Right renal cortex interstitium (tissue), 3 donors: ENCODE measurements around the gene IRF4. TPM values are rescaled to one million over a fixed set of nuclear protein-coding genes. Genes with fewer than 3 reads are reported as not detected.

Experiments used
- DNase-seq, 3 donors: peaks; one replicate each; pipeline ENCODE4 v3.0.0-alpha.2; 2013; ENCODE audit warnings: low read depth in 3 of 3, low spot score in 2 of 3
- polyA plus RNA-seq, 3 donors: library from polyadenylated mRNA; unstranded; fragments of 120-200 nt; gene quantifications; one replicate each; pipeline ENCODE4 v1.2.1, GENCODE V29; 2013; ENCODE audit not compliant: insufficient read length in 3 of 3

The IRF4 gene
- polyA plus RNA-seq, 3 donors: 0.11 to 0.18 (median 0.15) TPM

DNA sequence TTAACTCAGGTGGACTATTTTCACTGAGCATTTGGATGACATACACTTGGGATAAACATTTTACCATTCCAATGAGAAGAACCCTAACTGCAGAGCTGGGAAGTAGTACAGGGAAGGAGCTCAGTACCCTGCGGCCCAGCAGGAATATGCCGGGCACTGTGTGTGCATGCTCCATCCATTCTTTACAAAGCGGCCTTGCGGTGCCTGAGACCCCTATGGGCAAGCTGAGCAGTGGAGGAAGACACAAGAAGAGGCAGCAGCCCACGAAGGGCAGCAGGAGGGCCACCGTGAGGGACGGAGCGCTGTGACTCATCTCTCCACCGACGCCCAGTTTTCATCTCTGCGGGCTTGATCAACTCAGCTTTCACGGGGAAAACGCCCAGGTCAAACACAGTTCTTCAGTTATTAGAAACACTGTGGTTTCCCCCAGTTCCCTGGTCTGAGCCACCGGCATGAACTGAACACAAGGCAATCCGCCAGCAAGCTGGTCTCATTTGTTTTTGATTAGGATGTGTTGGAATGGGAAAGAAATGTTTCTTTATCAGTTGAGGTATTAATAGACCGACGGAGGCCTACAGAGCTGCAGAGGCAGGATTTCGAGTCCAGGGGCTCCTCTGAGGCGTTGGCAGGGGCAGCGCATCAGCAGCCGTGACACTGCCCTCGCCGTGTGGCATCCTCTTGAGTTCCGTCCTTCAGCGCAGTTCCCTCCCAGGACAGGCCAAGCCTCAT is 44.9 kb downstream of the IRF4 start:
- no peak for DNase-seq

DNA sequence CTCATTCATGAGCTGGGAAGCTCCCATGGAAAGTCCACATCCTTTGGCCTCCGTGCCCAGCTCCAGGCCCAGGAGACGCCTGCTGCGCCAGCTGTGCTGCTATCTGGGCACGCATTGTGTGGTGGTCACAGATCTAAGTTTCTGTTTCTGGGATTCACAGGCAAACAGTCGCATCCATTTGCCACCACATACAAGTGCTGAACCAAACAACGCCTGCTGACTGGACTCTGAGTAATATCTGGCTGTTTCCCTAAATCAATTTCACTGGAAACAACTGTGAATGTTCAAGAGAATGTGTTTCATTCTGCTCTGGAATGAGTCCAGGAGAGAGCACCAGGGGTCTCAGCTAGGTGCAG is 45.5 kb downstream of the IRF4 start:
- DNase-seq: no peak

- DNase-seq: no peak
Measured at GRCh38 chr6:438634-439170, 47.1 kb downstream of the IRF4 start.

- no peak for DNase-seq
Measured at GRCh38 chr6:439641-440167, 48.2 kb downstream of the IRF4 start.

- DNase-seq: no peak
Measured at GRCh38 chr6:441126-441920, 49.8 kb downstream of the IRF4 start.

DNA sequence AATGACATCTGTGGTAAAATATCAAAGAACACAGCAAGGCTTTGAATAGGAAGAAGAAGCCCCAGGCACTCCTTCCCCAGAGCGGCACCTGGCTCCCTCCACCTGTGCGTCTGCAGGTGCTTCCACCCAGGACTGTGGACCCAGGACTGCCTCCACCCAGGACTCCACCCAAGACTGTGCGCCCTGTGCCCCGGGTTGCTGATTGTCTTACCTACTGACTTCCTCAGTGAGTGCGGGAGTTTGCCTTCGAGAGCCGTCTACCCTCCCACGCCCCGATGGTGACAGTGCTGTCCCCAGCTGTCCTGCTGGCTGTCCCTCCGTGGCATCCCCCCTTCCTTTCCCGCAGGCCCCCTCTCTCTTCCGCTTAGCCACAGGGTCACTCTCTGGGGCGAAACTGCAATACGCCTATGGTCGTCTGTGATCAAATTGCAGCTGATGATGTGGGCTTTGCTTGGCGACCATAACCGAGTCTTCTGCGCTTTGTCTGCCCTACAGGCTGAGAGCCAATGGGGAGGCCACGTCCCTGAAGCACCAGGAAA is 52.1 kb downstream of the IRF4 start:
- no peak for DNase-seq

DNA sequence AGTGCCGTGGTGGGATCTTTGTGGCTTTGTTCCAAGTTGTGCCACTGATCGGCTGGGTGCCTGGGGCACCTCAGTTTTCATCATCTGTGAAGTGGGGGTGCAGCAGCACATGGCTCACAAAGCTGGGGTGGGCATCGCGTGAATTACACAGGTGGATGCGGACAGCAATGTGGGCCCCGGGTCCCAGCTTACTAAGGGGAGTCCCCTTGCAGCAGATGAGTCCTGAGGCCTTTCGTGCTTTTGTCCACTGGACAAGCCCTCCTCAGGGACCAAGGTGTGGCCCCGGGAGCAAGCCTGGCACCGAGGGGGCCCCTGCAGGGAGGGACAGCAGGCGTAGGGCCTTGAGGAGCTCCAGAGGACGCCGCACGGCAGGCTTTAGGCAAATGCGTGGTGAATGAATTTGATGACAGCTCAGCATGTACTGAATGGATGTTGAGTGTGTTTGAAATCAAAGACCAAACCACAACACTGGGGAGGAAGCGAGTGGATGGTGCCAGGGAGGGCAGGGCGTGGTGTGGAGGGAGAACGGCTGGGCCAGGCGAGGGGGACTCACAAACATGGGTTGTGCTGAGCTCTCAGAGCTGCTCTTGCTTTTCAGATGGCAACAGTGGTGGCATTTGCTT is 53.2 kb downstream of the IRF4 start:
- no peak for DNase-seq

DNA sequence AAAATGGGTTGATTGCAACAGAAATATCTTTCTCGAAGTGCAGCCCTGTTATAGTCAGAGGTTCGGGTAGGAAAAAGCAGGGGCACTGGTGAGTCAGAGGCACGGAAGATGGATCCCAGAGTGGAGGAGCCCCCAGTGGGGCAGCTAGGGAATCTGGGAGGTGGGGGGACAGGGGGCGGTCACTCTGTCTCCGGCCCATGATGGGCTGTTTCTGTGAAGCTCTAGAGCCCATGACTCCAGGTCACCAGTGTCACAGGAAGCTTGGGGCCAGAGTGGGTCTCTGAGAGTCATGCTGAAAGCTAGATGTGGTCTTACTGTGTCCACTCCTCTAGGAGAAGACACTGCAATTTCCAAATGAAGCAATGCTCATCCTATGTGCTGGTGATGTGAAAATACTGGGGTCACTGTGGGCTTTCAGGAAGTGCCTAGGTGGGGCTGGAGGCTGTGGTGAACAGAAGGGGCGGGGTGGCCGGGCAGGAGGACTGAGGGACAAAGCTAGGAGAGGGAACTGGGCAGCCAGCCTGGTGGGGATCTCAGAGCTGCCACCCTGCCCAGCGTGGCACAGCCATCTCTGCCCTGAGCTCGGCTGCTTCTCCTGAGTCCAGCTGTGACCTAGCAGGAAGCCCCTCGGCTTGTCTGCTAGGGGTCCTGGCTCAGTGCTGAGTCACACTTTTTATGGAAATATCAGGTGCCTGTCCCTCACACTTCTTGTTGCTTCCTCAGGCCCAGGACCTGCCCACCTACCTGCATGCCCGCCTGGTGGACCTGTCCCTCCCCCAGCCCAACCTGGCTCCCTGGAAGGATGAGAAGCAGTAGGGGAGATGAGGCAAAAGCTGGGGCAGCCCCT is 54.2 kb downstream of the IRF4 start:
- no peak for DNase-seq

DNA sequence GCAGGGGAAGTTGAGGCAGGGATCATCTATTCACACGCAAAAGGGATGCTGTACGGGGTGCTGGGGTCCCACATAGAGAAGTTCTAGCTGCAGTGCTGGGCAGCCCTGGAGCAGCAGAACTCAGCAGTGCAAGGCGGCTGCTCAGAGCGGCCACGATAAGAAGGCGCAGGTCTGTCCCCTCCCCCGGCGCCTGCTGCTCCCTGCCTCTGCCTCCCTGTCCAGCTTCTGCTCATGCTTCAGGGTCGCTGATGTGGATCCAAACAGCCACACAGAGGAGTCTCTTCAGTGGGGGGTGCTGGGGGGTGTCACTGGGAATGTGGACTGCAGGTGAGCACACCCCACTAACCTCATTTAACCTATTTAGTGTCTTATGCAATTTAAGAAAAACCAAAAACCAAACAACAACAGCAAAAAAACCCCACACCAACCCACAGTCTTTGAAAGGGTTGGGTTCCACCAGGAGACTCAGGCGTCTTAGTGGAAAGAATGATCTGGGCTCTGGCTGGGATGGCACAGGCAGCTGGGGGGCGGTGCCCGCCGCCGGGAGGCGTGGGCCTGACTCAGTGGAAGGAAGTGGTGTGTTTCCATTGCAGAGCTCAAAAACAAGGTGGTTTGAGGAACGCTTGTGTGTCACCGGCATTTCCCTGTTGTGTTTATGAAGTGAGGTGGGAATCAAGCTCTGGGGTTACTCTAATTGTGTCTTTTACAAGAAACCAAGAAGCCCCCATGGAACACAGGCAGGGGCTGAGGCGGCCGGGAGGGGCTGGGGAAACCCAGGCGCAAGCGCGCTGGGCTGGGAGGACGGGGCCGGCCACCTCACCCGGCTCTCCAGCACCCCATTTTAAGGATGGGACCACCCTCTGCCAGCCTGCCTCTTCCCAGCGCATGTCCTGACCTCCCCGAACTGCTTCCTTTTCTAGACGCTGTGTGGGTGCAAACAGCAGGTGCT is 55.1 kb downstream of the IRF4 start:
- DNase-seq: no peak

- no peak for DNase-seq
Measured at GRCh38 chr6:447381-448165, 56.0 kb downstream of the IRF4 start.

GRCh38 chr6:448296-449056 is 56.9 kb downstream of the IRF4 start:
- DNase-seq: no peak

DNA sequence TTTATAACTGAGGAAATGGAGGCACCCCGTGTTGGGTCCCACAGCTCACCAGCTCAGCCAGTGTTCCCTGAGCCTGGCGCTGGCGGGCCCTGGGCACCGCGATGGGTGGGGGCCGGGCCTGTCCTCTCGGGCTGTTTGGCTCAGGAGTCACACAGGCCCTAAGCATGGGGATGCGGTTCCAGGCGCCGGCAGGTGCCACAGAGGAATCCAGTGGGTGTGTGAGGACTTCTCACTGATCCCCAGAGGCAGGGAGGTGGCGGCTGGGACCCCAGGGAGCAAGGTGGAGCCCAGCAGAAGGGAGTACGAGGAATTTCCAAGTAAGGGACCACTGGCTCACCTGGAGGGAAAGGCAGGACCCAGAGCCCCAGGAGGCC is 57.5 kb downstream of the IRF4 start:
- DNase-seq: no peak

DNA sequence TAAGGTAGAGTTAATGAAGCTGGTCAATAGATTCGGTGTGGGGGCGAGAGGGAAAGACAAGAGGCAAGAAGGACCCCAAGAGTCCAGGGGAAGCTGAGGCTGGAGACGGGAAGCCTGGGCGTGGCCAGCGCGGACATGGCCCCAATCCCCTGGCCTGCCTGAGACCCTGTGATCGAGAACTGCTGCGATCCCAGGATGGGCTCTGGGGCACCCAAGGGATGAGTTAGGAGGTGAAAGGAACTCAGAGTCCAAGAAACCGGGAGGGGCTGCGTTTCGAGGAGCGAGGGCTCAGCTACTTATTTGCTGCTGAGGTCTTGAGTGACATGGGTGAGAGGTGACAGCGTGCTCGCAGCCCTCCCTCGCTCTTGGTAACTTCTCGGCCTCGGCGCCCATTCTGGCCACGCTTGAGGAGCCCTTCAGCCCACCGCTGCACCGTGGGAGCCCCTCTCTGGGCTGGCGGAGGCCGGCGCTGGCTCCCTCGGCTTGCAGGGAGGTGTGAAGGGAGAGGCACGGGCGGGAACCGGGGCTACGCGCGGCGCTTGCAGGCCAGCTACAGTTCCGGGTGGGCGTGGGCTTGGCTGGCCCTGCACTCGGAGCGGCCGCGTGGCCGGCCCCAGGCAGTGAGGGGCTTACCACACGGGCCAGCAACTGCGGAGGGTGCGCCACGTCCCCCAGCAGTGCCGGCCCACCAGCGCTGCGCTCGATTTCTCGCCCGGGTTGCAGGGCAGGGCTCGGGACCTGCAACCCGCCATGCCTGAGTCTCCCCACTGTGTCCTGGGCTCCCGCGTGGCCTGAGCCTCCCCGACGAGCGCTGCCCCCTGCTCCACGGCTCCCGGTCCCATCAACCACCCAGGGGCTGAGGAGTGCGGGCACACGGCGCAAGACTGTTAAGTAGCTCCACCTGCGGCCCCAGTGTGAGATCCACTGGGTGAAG is 58.2 kb downstream of the IRF4 start:
- DNase-seq: no peak

GRCh38 chr6:451336-451735 is 59.8 kb downstream of the IRF4 start:
- no peak for DNase-seq

DNA sequence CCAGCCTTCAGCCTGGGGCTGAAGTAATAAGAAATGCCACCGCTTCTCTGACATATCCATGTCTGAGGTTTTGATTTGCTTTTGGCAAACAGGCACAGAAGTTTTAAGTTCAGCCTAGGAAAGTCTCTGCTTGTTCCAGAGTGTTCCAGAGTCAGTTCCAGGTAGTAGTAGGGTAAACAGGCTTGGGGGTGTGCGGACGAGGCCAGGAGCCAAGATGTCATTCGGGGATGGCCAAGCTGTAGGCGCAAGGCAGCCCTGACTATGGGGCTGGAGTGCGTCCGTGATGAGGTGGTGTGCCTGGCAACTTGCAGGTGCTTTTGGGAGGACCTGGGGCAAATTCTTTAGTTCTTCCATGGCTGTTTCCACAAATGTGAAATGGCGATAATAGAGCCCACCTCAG is 60.3 kb downstream of the IRF4 start:
- DNase-seq: no peak

- DNase-seq: no peak
Measured at GRCh38 chr6:452301-453067, 60.9 kb downstream of the IRF4 start.
